ENCODE data around the gene FYN.
"Not testable (repeated sequence)": the region's sequence is repeated elsewhere in the genome, so short reads cannot be mapped to it uniquely, and the experiment has no call there.

Gene FYN

DNA sequence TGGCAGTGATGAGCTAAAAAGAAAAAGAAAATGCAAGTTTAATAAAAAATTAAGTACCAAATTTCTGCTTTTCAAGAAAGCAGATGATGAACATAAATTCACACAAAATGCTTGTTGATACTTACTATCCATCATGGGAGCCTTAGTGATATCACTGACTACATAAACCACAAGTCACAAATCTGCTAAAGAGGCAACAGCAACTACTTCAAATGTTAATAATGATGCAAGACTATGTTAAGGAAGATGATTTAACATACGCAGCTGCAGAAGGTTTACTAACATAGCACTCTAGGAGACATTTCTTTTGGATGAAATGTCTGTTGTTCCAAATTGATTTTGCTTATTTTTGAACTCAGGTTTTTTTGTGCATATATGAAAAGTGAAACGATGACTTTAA is 18.6 kb downstream of the FYN start:
- no peak for DNase-seq (ENCODE audit: low read depth in 3 of 3, low spot score in 1 of 3)

DNA sequence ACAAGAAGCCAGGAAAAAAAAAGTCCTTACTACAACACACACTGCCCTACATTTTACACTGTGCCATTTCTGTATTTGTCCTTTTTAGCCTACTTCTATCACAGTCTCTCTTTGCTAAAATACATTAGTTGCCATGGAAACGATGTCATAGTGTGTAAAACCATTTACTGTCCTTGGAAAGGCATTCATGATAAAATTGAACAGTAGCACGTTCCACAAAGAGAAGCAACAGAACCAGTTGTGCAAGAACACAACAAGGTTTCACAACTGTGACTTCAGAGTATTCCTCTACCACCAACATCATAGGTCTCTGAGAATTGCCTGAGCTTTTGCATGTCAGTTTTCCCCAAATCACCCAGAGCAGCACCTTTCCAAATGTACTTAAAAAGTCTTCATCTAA is 20.5 kb downstream of the FYN start:
- no peak for DNase-seq (ENCODE audit: low read depth in 3 of 3, low spot score in 1 of 3)

- DNase-seq (ENCODE audit: low read depth in 3 of 3, low spot score in 1 of 3), result no peak
Observed at GRCh38 chr6:111850295-111850937, 22.8 kb downstream of the FYN start.

GRCh38 chr6:111849298-111849697 is 24.0 kb downstream of the FYN start:
- DNase-seq (ENCODE audit: low read depth in 3 of 3, low spot score in 1 of 3), result no peak

- DNase-seq (ENCODE audit: low read depth in 3 of 3, low spot score in 1 of 3), result no peak
Observed at GRCh38 chr6:111848262-111848812, 24.9 kb downstream of the FYN start.

- DNase-seq (ENCODE audit: low read depth in 3 of 3, low spot score in 1 of 3), result no peak
Observed at GRCh38 chr6:111846492-111847409, 26.5 kb downstream of the FYN start.

- DNase-seq (ENCODE audit: low read depth in 3 of 3, low spot score in 1 of 3), result no peak
Observed at GRCh38 chr6:111846066-111846465, 27.2 kb downstream of the FYN start.

DNA sequence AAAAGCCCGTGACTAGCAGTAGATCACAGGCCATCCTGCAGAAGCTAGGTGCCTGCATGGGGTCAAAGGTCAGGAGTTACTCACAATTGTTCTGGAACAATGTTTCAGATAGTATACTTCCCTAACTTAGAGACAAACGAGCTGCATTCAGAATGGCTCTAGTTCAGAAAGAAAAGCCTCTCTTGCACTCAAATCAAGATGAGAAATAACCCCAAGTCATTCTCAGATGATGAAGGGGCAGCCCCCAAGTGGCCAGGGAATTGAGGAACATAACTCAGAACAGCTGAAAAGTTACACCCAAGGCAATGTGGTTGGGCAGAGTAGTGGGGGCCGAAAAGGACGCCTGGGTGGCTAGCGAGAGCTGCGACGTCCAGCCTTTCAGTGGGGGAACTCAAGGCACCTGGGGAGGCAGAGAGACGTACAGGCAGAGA is 27.8 kb downstream of the FYN start:
- DNase-seq (ENCODE audit: low read depth in 3 of 3, low spot score in 1 of 3), result no peak

DNA sequence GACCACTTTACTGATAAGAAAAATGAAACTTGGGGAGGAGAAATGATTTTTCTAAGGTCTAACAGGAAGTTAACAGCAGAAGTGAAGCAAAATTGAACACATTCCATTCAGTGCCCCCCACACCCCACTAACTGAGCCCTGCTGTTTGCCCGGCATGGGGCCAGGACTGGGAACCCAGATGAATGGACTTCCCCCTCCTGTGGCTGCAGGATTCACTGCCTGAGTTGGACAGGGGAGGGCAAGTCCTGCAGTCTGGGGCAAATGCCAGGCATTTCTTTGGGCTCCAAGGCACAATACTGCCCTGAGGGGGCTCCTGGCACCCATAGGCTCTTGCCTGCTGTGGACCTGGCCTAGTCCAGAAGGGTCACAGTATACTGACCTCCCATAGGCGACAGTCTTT is 28.3 kb downstream of the FYN start:
- DNase-seq (ENCODE audit: low read depth in 3 of 3, low spot score in 1 of 3), result no peak

DNA sequence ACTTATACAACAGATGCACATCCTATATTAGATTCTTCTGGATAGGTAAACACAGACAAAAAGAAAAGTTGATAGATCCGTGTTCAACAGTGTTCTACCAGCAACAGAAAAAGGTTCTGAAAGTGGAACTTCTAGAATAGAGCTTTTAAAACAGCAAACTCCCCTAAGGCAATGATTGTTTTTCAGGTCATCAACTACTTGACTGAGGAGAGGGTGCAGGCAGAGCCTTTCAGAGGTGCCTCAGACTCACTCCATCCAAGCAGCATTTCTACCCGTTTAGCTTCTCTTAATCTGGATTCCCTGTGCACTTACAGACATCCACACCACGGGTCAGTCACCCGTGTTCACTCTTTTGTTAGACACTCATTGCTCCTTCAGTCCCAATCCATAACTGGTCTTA is 28.9 kb downstream of the FYN start:
- no peak for DNase-seq (ENCODE audit: low read depth in 3 of 3, low spot score in 1 of 3)

DNA sequence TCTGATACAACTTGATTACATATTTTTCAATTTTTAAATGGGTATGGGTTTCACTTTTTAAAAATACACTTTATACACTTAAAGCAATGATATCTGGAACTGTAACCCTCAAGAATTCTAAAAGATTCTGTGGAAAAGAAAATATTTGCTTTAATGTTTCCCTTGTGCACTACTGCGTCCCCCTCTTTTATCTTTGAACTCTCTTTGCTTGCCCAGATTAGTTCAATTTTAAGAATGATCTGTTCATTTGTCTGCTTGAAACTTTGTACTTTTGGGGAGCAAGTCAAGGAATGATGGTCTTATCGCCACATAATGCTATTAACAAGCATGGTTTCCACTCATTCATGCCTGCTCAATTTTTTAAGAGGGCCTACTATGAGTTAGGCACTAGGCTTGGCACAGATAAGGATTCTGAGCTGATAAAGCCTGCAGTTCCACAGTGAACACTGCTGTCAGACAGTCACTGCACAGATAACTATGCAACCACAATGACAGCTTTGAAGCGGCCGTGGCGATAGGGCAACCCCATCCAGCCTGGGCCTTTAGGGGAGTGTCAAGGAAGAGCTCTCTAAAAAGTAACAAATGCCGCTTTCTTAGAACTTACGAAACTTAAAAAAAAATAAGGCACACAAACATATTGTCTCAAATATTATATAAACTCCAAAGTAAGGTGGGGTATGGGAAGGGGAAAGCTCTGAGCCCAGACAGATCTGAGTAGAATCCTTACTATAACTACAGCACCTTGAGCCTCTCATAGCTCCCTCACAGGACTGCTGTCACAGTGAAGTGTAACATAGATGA is 29.7 kb downstream of the FYN start:
- DNase-seq (ENCODE audit: low read depth in 3 of 3, low spot score in 1 of 3), result no peak

- DNase-seq (ENCODE audit: low read depth in 3 of 3, low spot score in 1 of 3), result no peak
Observed at GRCh38 chr6:111842891-111843290, 30.4 kb downstream of the FYN start.

DNA sequence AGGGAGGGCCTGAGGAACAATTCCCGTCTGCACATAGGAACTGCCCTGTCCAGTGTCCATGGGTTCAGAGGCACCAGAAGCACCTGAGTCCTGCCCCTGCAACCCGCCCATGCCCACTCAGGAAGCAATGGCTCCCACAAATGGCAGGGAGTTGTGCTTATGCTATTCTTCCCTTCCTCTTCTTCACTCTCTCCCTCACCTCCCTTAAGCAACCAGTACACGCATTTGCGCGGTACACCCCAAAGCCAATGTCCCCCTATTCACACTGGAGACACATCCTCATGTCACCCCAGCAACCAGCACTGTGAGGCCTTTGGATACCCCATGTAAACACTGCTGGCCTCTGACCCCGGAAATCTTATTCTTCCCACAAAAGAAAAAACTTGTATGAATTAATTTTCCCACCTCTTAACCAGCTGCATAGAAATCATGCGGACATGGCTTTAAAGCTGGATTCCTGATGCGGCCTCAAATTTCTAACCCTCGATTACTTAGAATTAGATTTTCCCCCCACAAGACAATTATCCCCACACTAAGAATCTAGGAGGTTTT is 30.9 kb downstream of the FYN start:
- DNase-seq (ENCODE audit: low read depth in 3 of 3, low spot score in 1 of 3), result no peak

DNA sequence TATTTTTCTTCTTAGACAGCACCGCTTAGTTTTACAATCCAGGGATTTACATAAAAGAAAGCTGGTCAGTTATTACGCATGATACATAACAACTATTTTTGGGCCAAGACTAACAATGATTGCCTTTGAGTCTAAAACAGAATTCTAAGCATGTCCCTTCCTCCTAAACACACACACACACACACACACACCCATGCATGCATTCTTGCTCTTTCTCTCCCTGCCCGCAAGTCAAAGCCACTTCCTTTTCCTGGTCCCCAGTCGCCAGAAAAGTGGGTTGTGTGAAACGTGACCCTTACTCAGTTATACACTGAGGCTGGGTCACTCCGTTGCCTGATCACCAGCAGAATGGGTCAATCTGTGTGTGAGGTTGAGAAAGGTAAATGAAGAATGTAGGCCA is 31.4 kb downstream of the FYN start:
- no peak for DNase-seq (ENCODE audit: low read depth in 3 of 3, low spot score in 1 of 3)

DNA sequence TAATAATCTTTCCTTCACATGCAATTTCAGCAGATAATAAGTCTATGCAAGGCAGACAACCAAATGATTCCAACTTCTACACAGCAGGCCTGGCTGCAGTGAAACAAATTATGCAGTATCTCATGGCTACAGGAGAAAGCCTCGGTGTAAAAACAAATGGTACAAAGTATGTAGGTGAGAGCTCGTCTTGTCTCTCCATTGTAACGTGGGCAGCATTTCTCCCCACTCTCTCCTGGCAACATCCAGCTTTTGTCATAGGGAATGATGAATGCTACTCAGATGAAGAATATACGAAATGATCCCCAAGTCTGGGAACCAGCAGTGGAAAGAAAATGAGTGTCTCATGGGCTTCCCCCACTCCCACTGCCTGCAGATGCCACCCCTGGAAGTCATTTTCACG is 32.4 kb downstream of the FYN start:
- no peak for DNase-seq (ENCODE audit: low read depth in 3 of 3, low spot score in 1 of 3)

GRCh38 chr6:111838749-111839484 is 34.3 kb downstream of the FYN start:
- DNase-seq (ENCODE audit: low read depth in 3 of 3, low spot score in 1 of 3), result no peak

GRCh38 chr6:111837641-111838500 is 35.4 kb downstream of the FYN start:
- no peak for DNase-seq (ENCODE audit: low read depth in 3 of 3, low spot score in 1 of 3)

DNA sequence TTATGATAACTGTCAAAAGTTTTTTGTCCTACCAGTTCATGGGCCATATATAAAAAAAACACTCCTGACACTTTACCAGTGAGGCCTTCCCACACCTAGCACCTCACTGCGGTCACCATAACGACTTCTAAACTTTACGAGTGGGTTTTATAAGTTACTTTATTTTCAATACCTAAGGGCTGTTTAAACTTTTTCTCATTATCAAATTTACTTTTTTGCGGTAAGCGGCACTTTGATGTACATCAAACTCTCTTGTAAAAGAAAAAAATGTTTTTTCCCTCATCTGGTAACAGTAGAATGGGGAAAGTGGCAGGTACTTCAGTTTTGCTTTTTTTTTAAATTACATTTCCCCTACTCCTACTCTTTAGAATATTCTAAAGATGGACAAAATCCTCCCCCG is 36.2 kb downstream of the FYN start:
- DNase-seq (ENCODE audit: low read depth in 3 of 3, low spot score in 1 of 3), result no peak

DNA sequence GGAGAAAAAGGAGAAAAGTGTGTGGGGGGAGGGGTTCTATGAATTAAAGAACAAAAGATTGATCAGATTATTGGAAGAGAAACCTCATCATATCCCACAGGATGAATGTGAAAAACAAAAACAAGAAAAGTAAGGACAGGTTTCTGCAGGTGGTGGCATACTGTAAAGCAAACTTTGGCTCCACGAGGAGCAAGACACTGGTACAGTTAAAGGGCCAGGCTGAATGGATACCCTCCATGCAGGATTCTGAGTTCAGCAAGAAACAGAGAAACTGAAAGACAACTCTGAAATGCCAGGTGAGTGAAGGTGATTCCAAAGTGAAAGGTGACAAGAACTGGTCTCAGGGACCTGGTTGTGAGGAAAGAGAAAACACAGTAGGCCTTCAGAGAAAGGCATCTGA is 37.4 kb downstream of the FYN start:
- no peak for DNase-seq (ENCODE audit: low read depth in 3 of 3, low spot score in 1 of 3)

GRCh38 chr6:111835398-111835797 is 37.9 kb downstream of the FYN start:
- not testable (repeated sequence) for DNase-seq (ENCODE audit: low read depth in 3 of 3, low spot score in 1 of 3)

Measured in stimulated activated CD4-positive, alpha-beta T cell treated with anti-CD3 and anti-CD28 coated beads, TNF-alpha, amount 100 ng/mL, for 1 hour (primary cell).